ENCODE data around the gene NDUFA5. TPM values are rescaled to one million over a fixed set of nuclear protein-coding genes. Genes with fewer than 3 reads are reported as not detected.

Gene NDUFA5
- total and polyA plus RNA-seq, 2 experiments from 2014 or later: 55.2 to 207 TPM

- no peak overlapping the region for H3K27ac ChIP-seq (ENCODE audit: low read depth)
- Mint-ChIP-seq H3K27ac (no peak overlapping the region), H3K36me3 (ENCODE audit: low read depth) (no peaks in the 10 kb centered on the region)
Observed at GRCh38 chr7:123533929-123534382, 23.7 kb downstream of the NDUFA5 start.

More at GRCh38 chr7:123533929-123534382, 23.7 kb downstream of the NDUFA5 start:
- Histone ChIP-seq H3K27me3 (ENCODE audit: insufficient read depth) (peaks cover 11% of the 10 kb centered on the region), H3K36me3 (ENCODE audit: insufficient read depth) (no peaks in the 10 kb centered on the region), H3K9me2 (ENCODE audit: insufficient read depth) (no peaks in the 10 kb centered on the region), H3K4me2 (peak overlapping the region; percentile 91), H3K79me2 (replicated peaks; ENCODE audit: insufficient read depth) (no peaks in the 10 kb centered on the region), H2AFZ (peak overlapping the region; percentile 88), H3F3A (replicated peaks; ENCODE audit: low read depth) (peaks cover 5% of the 10 kb centered on the region; the same call in 1 of the 2 replicates), H3K4me3 (peak overlapping the region; percentile 72), H3K4me1 (ENCODE audit: insufficient read depth) (peaks cover 11% of the 10 kb centered on the region), H4K20me1 (replicated peaks; ENCODE audit: insufficient read depth) (no peaks in the 10 kb centered on the region)
- H3K4me1 Mint-ChIP-seq: peaks cover 13% of the 10 kb centered on the region
- H3K27me3 Mint-ChIP-seq (ENCODE audit: insufficient read depth, low read depth, poor library complexity): peaks cover 8% of the 10 kb centered on the region
- ATAC-seq (no peak), DNase-seq (ENCODE audit: low spot score) (no peak)
- TF ChIP-seq JUNB (IDR thresholded peaks at IDR 0.05; ENCODE audit: unreplicated experiment): no peak
- TF ChIP-seq, protein P1, sequence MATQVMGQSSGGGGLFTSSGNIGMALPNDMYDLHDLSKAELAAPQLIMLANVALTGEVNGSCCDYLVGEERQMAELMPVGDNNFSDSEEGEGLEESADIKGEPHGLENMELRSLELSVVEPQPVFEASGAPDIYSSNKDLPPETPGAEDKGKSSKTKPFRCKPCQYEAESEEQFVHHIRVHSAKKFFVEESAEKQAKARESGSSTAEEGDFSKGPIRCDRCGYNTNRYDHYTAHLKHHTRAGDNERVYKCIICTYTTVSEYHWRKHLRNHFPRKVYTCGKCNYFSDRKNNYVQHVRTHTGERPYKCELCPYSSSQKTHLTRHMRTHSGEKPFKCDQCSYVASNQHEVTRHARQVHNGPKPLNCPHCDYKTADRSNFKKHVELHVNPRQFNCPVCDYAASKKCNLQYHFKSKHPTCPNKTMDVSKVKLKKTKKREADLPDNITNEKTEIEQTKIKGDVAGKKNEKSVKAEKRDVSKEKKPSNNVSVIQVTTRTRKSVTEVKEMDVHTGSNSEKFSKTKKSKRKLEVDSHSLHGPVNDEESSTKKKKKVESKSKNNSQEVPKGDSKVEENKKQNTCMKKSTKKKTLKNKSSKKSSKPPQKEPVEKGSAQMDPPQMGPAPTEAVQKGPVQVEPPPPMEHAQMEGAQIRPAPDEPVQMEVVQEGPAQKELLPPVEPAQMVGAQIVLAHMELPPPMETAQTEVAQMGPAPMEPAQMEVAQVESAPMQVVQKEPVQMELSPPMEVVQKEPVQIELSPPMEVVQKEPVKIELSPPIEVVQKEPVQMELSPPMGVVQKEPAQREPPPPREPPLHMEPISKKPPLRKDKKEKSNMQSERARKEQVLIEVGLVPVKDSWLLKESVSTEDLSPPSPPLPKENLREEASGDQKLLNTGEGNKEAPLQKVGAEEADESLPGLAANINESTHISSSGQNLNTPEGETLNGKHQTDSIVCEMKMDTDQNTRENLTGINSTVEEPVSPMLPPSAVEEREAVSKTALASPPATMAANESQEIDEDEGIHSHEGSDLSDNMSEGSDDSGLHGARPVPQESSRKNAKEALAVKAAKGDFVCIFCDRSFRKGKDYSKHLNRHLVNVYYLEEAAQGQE (IDR thresholded peaks at IDR 0.05; ENCODE audit: unreplicated experiment): no peak
- TF ChIP-seq ZNF462 (CRISPR knock-in tag; IDR thresholded peaks at IDR 0.05): no peak
- no peak for TF ChIP-seq EZH2phosphoT487 (IDR thresholded peaks at IDR 0.05; ENCODE audit: unreplicated experiment)
- TF ChIP-seq ZNF114 (CRISPR knock-in tag; IDR thresholded peaks at IDR 0.05): no peak
- no peak for TF ChIP-seq CTCF (conservative IDR thresholded peaks at IDR 0.05; ENCODE audit: low read depth in 2 of 2)
- no peak for TF ChIP-seq ETS1 (IDR thresholded peaks at IDR 0.05)
- TF ChIP-seq STAT1 (IDR thresholded peaks at IDR 0.05; ENCODE audit: unreplicated experiment): no peak
- TF ChIP-seq EZH2 (IDR thresholded peaks at IDR 0.05; ENCODE audit: low read depth, unreplicated experiment): no peak
- TF ChIP-seq NANOG (IDR thresholded peaks at IDR 0.05; ENCODE audit: borderline replicate concordance): no peak
- no peaks in the 10 kb centered on the region for H3K9me3 Mint-ChIP-seq
- H3K4me3 Mint-ChIP-seq: peak overlapping the region; percentile 76
